ENCODE measurements around the gene SUPT3H. TPM values are rescaled to one million over a fixed set of nuclear protein-coding genes. Genes with fewer than 3 reads are reported as not detected.

The SUPT3H gene
- total and polyA plus RNA-seq, 2 of the 13 experiments (the other 11 are each of a cell fraction or from before 2014, with no cell fraction given): 11.9 to 36.1 TPM

DNA sequence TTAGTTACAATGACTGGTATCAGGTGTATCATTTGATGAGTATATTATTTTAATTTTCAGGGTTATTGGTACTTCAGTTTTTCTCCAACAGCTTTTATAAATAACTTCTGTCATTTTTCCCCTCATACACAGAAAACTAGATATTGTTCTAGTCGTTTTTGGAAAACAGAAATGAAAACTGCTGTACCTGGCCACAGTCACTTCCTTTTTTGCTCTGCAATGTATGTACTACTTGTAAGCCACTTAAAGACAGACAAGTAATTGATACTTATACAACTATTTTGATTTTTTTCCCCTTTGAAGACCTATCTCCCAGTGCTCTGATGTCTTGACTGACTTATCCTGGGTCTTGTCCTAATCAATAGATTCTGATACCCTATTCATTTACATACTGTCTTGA lies 268.2 kb downstream of the SUPT3H start (continued):
- TF ChIP-seq, protein P1, sequence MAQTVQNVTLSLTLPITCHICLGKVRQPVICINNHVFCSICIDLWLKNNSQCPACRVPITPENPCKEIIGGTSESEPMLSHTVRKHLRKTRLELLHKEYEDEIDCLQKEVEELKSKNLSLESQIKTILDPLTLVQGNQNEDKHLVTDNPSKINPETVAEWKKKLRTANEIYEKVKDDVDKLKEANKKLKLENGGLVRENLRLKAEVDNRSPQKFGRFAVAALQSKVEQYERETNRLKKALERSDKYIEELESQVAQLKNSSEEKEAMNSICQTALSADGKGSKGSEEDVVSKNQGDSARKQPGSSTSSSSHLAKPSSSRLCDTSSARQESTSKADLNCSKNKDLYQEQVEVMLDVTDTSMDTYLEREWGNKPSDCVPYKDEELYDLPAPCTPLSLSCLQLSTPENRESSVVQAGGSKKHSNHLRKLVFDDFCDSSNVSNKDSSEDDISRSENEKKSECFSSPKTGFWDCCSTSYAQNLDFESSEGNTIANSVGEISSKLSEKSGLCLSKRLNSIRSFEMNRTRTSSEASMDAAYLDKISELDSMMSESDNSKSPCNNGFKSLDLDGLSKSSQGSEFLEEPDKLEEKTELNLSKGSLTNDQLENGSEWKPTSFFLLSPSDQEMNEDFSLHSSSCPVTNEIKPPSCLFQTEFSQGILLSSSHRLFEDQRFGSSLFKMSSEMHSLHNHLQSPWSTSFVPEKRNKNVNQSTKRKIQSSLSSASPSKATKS (CRISPR knock-in tag; IDR thresholded peaks at IDR 0.05): no peak
- TF ChIP-seq POGZ (CRISPR knock-in tag; IDR thresholded peaks at IDR 0.05) (no peak), ZNF670 (CRISPR knock-in tag; IDR thresholded peaks at IDR 0.05; ENCODE audit: borderline replicate concordance) (no peak)

DNA sequence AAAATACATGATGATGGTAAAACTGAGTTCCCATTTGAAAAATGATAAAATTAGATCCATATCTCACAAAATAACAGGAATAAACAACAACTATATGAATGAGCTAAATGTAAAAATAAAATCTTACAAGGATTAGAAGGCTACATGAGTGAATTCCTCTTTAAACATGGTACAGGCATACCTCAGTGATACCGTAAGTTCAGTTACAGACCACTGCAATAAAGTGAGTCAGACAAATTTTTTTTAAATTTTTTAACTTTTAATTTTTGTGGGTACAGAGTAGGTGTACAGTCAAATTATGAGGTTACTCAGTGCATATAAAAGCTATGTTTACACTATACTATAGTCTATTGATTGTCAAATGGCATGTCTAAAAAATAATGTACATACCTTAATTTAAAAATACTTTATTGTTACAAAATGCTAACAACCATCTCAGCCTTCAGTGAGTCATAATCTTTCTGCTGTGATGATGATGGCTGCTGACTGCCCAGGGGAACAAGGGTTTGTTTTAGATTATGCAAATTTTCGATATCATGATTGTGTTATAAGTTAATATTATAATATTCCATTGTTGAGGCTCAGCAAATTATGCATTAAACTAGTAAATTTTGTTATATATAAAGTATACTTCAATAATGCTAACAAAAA lies 272.4 kb downstream of the SUPT3H start:
- Histone ChIP-seq H3K9ac (ENCODE audit: insufficient read depth, low read depth, low read length) (no peak overlapping the region), H2AFZ (ENCODE audit: low read length) (no peak overlapping the region), H3K9me3 (ENCODE audit: low read length) (no peaks in the 10 kb centered on the region), H4K20me1 (ENCODE audit: insufficient read depth, low read length) (no peaks in the 10 kb centered on the region), H3K36me3 (replicated peaks in 1 of 2; ENCODE audit: control insufficient read depth in 1 of 2, insufficient read depth in 2 of 2, low read length in 2 of 2) (no peaks in the 10 kb centered on the region), H3K4me3 (replicated peaks in 1 of 3; ENCODE audit: insufficient read depth in 1 of 3, low read depth in 2 of 3, low read length in 3 of 3) (no peak overlapping the region), H3K79me2 (ENCODE audit: insufficient read depth, low read length) (no peaks in the 10 kb centered on the region), H3K27me3 (ENCODE audit: control insufficient read depth in 1 of 2, insufficient read depth in 2 of 2, low read length in 2 of 2) (no peaks in the 10 kb centered on the region), H3K4me2 (ENCODE audit: low read depth, low read length) (no peak overlapping the region), H3K27ac (ENCODE audit: extremely low read length, insufficient read depth, low read length) (no peak overlapping the region), H3K4me1 (ENCODE audit: insufficient read depth, low read length) (no peaks in the 10 kb centered on the region)
- 95% methylated on average over 2 of the region's 2 CpGs for WGBS (ENCODE audit: low lambda C conversion rate)
- ChIA-PET CTCF (ENCODE audit: low intra/inter-chr PET ratio, low total read pairs) (no interaction called here), POLR2A (no interaction called here)
- FAIRE-seq (no peak), DNase-seq (ENCODE audit: low spot score) (no peak), ATAC-seq (no peak)
- in situ Hi-C loops (cut with HindIII; ENCODE audit: extremely low pct_ligation_motif_present, low pct_unique_long_range_greater_than_20kb): no loop called here
- intact Hi-C loops (cut with micrococcal nuclease; ENCODE audit: unreplicated experiment): no loop called here
- no TSS peak for BruUV-seq (replicated peaks)
- no peak for TF ChIP-seq DR1 (CRISPR knock-in tag; IDR thresholded peaks at IDR 0.05)

DNA sequence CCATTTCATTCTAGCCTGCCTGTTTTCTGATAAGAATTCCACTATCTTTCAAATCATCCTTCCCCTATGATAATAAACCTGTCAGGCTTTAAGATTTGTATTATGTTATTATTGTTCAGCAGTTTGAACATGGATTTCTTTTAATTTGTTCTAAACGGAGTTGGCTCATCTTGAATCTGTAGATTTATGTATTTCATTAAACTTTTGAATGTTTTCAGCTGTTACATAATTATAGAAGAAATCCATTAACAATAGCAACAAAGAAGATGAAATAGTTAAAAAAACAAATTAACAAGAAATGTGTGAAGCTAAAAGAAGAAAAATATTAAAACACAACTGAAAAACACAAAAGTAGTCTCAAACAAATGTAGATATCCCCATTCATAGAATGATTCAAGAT lies 273.3 kb downstream of the SUPT3H start:
- H3K27me3 ChIP-seq (ENCODE audit: control insufficient read depth in 1 of 2, insufficient read depth in 2 of 2, low read length in 2 of 2): no peaks in the 10 kb centered on the region
- no peak overlapping the region for H3K27ac ChIP-seq (ENCODE audit: extremely low read length, insufficient read depth, low read length)
- CTCF ChIA-PET (ENCODE audit: low intra/inter-chr PET ratio, low total read pairs): no interaction called here
- H3K4me3 ChIP-seq (replicated peaks in 1 of 3; ENCODE audit: insufficient read depth in 1 of 3, low read depth in 2 of 3, low read length in 3 of 3): no peak overlapping the region
- FAIRE-seq (no peak), DNase-seq (ENCODE audit: low spot score) (no peak), ATAC-seq (no peak)
- POLR2A ChIA-PET: no interaction called here
- H3K36me3 ChIP-seq (replicated peaks in 1 of 2; ENCODE audit: control insufficient read depth in 1 of 2, insufficient read depth in 2 of 2, low read length in 2 of 2): no peaks in the 10 kb centered on the region
- no peaks in the 10 kb centered on the region for H3K9me3 ChIP-seq (ENCODE audit: low read length)
- BruUV-seq (replicated peaks): no TSS peak
- no peak overlapping the region for H2AFZ ChIP-seq (ENCODE audit: low read length)
- intact Hi-C loops (cut with micrococcal nuclease; ENCODE audit: unreplicated experiment): no loop called here
- in situ Hi-C loops (cut with HindIII; ENCODE audit: extremely low pct_ligation_motif_present, low pct_unique_long_range_greater_than_20kb): no loop called here
- TF ChIP-seq, protein P2, sequence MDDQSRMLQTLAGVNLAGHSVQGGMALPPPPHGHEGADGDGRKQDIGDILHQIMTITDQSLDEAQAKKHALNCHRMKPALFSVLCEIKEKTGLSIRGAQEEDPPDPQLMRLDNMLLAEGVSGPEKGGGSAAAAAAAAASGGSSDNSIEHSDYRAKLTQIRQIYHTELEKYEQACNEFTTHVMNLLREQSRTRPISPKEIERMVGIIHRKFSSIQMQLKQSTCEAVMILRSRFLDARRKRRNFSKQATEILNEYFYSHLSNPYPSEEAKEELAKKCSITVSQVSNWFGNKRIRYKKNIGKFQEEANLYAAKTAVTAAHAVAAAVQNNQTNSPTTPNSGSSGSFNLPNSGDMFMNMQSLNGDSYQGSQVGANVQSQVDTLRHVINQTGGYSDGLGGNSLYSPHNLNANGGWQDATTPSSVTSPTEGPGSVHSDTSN (CRISPR knock-in tag; IDR thresholded peaks at IDR 0.05; ENCODE audit: borderline replicate concordance): no peak
- TF ChIP-seq NFKB2 (CRISPR knock-in tag; IDR thresholded peaks at IDR 0.05; ENCODE audit: borderline replicate concordance) (no peak), KLF11 (CRISPR knock-in tag; IDR thresholded peaks at IDR 0.05) (no peak), ZKSCAN8 (CRISPR knock-in tag; IDR thresholded peaks at IDR 0.05; ENCODE audit: borderline replicate concordance) (no peak), PHF20 (CRISPR knock-in tag; IDR thresholded peaks at IDR 0.05) (no peak), SKI (IDR thresholded peaks at IDR 0.05; ENCODE audit: partially characterized antibody) (no peak)
- TF ChIP-seq, protein P3, sequence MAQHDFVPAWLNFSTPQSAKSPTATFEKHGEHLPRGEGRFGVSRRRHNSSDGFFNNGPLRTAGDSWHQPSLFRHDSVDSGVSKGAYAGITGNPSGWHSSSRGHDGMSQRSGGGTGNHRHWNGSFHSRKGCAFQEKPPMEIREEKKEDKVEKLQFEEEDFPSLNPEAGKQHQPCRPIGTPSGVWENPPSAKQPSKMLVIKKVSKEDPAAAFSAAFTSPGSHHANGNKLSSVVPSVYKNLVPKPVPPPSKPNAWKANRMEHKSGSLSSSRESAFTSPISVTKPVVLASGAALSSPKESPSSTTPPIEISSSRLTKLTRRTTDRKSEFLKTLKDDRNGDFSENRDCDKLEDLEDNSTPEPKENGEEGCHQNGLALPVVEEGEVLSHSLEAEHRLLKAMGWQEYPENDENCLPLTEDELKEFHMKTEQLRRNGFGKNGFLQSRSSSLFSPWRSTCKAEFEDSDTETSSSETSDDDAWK (CRISPR knock-in tag; IDR thresholded peaks at IDR 0.05): no peak
- WGBS (ENCODE audit: low lambda C conversion rate): 65% methylated on average over 1 of the region's 1 CpG
- H3K79me2 ChIP-seq (ENCODE audit: insufficient read depth, low read length): no peaks in the 10 kb centered on the region
- no peaks in the 10 kb centered on the region for H4K20me1 ChIP-seq (ENCODE audit: insufficient read depth, low read length)
- H3K4me1 ChIP-seq (ENCODE audit: insufficient read depth, low read length): no peaks in the 10 kb centered on the region
- no peak overlapping the region for H3K4me2 ChIP-seq (ENCODE audit: low read depth, low read length)
- no peak overlapping the region for H3K9ac ChIP-seq (ENCODE audit: insufficient read depth, low read depth, low read length)

All from HepG2 (cell line).